A549 (cell line): Measurements from ENCODE around the gene HIVEP3. TPM values are rescaled to one million over a fixed set of nuclear protein-coding genes. Genes with fewer than 3 reads are reported as not detected.

Experiments
- ATAC-seq, 2 experiments: fragments of 200-7000 bp in 1 of 2; fragments of >200 bp in 1 of 2; cut with Nextera tagmentation in 1 of 2; cut with Tn5 transposase in 1 of 2; 3 replicates each; pipeline versions ENCODE4 v1.8.0 to v1.9.1; 2018 to 2020; ENCODE audit warnings: mild to moderate bottlenecking in 1 of 2, moderate library complexity in 1 of 2
- CTCF ChIA-PET: fragments of 300-600 bp; sonication (Branson Sonifier 250); formaldehyde crosslinking; extraction: SDS; loops from one replicate; lab custom pipeline; 2021; ENCODE audit warnings: antibody characterized with exemption, inconsistent platforms; lab: Yijun Ruan, JAX
- POLR2A ChIA-PET: fragments of 350-600 bp; formaldehyde crosslinking; extraction: SDS; loops from one replicate; lab custom pipeline; 2021; ENCODE audit warnings: antibody characterized with exemption, inconsistent platforms; lab: Yijun Ruan, JAX
- DNase-seq, 2 experiments: peaks; one replicate each; pipeline versions ENCODE4 v3.0.0 to v3.0.0-alpha.2; 2011 to 2016; ENCODE audit warnings: low read depth in 1 of 2, low spot score in 1 of 2
- FAIRE-seq: peaks from 2 replicates; lab custom pipeline; 2011; peaks lifted over from hg19 to GRCh38; lab: Jason Lieb, UNC
- H3K27ac ChIP-seq, 2 experiments: fragments of >200 bp; sonication (Bioruptor Twin); formaldehyde crosslinking; 3 replicates each; pipeline ENCODE4 v1.5.1; 2016 to 2017
- H3K4me1 ChIP-seq: fragments of >200 bp; sonication (Bioruptor Twin); formaldehyde crosslinking; 3 replicates; pipeline ENCODE4 v1.6.1; 2016
- H3K4me2 ChIP-seq: fragments of >200 bp; sonication (Bioruptor Twin); formaldehyde crosslinking; 3 replicates; pipeline ENCODE4 v1.6.1; 2016
- H3K4me3 ChIP-seq: fragments of >200 bp; sonication (Bioruptor Twin); formaldehyde crosslinking; 3 replicates; pipeline ENCODE4 v1.5.1; 2016
- H3K9me3 ChIP-seq: fragments of >200 bp; sonication (Bioruptor Twin); formaldehyde crosslinking; 3 replicates; pipeline ENCODE4 v1.6.1; 2016
- BHLHE40 ChIP-seq: IDR thresholded peaks from 2 replicates; pipeline ENCODE4 v1.6.1; 2012; ENCODE audit warnings: low read depth, low read length, inconsistent platforms
- CEBPB ChIP-seq, 2 experiments: fragments of >200 bp in 1 of 2; sonication (Bioruptor Twin) in 1 of 2; formaldehyde crosslinking in 1 of 2; IDR thresholded peaks; 2 replicates each; pipeline ENCODE4 v1.6.1; 2012 to 2016
- E2F6 ChIP-seq: IDR thresholded peaks from 2 replicates; pipeline ENCODE4 v1.6.1; 2012; ENCODE audit warnings: low read depth, borderline replicate concordance
- ELK1 ChIP-seq: fragments of 150-350 bp; IDR thresholded peaks from 2 replicates; pipeline ENCODE4 v1.6.1; 2014; ENCODE audit warnings: low read depth, mild to moderate bottlenecking, low read length
- FOSL2 ChIP-seq, 2 experiments: fragments of 450-650 bp in 1 of 2; fragments of >200 bp in 1 of 2; sonication (Bioruptor Twin) in 1 of 2; formaldehyde crosslinking; IDR thresholded peaks; 2 replicates each; pipeline versions ENCODE4 v1.5.0 to v1.6.1; 2016 to 2020; ENCODE audit warnings: mild to moderate bottlenecking in 1 of 2, moderate library complexity in 1 of 2
- HOXB13 ChIP-seq: fragments of 250-450 bp; sonication (Bioruptor Pico); IDR thresholded peaks from 2 replicates; pipeline ENCODE4 v1.5.0; 2020; ENCODE audit warnings: low read depth, mild to moderate bottlenecking, moderate library complexity
- JUN ChIP-seq, 2 experiments: fragments of >200 bp; sonication (Bioruptor Twin); formaldehyde crosslinking; IDR thresholded peaks; 2 replicates in 1 of 2; 3 replicates in 1 of 2; pipeline ENCODE4 v1.6.1; 2016 to 2017
- JUNB ChIP-seq: fragments of >200 bp; sonication (Bioruptor Twin); formaldehyde crosslinking; IDR thresholded peaks from 2 replicates; pipeline ENCODE4 v1.6.1; 2016
- KDM1A ChIP-seq: fragments of 200-600 bp; sonication (generic); IDR thresholded peaks from 2 replicates; pipeline ENCODE4 v1.6.1; 2016; ENCODE audit warnings: low read depth, mild to moderate bottlenecking
- MAFK ChIP-seq: fragments of 450-650 bp; IDR thresholded peaks from 2 replicates; pipeline ENCODE4 v1.6.1; 2014; ENCODE audit not compliant: partially characterized antibody
- RARB ChIP-seq: fragments of 250-450 bp; sonication (Bioruptor Pico); IDR thresholded peaks from 2 replicates; pipeline ENCODE4 v1.8.0; 2021; ENCODE audit warnings: mild to moderate bottlenecking, moderate library complexity
- RCOR1 ChIP-seq: fragments of 150-350 bp; IDR thresholded peaks from 2 replicates; pipeline ENCODE4 v1.6.1; 2014; ENCODE audit warnings: antibody characterized with exemption, low read length, low read depth
- RFX5 ChIP-seq: fragments of 450-650 bp; IDR thresholded peaks from 2 replicates; pipeline ENCODE4 v1.7.1; 2014; ENCODE audit warnings: antibody characterized with exemption, mild to moderate bottlenecking, moderate library complexity
- SMC3 ChIP-seq: fragments of >200 bp; sonication (Bioruptor Twin); formaldehyde crosslinking; IDR thresholded peaks from 3 replicates; pipeline ENCODE4 v1.6.1; 2018; ENCODE audit warnings: inconsistent platforms
- TFCP2L1 ChIP-seq: fragments of 250-450 bp; sonication (Bioruptor Pico); IDR thresholded peaks from 2 replicates; pipeline ENCODE4 v1.5.0; 2021; ENCODE audit warnings: mild to moderate bottlenecking
- ZC3H11A ChIP-seq: fragments of 450-650 bp; IDR thresholded peaks from 2 replicates; pipeline ENCODE4 v1.6.1; 2014; ENCODE audit warnings: antibody characterized with exemption, mild to moderate bottlenecking
- ZFP36 ChIP-seq: fragments of 450-650 bp; IDR thresholded peaks from 2 replicates; pipeline ENCODE4 v1.6.1; 2014; ENCODE audit warnings: borderline replicate concordance; ENCODE audit not compliant: partially characterized antibody
- ZNF302 ChIP-seq: fragments of 250-450 bp; sonication (Bioruptor Pico); IDR thresholded peaks from 2 replicates; pipeline ENCODE4 v1.9.0; 2021; ENCODE audit warnings: inconsistent platforms, mild to moderate bottlenecking, moderate library complexity
- WGBS: methylation state at CpG from one replicate; pipeline ENCODE4 v1.1.6; 2017; ENCODE audit errors: missing lambda C conversion rate; 5-methylcytosine and 5-hydroxymethylcytosine counted together
- polyA plus RNA-seq, 4 experiments: library from polyadenylated mRNA; depleted of rRNA in 3 of 4; stranded (reverse); fragments of >200 nt; fragmentation: RNase III in 1 of 4; extraction: RNeasy Plus Mini Kit Qiagen cat#74134 plus additional on column Dnase treatment in 1 of 4; gene quantifications; 2 replicates in 3 of 4; 3 replicates in 1 of 4; pipeline ENCODE4 v1.2.3, GENCODE V29; 2011 to 2017
- TF ChIP-seq, protein P1 (sequence below): fragments of >200 bp; sonication (Bioruptor Twin); formaldehyde crosslinking; IDR thresholded peaks from 2 replicates; pipeline ENCODE4 v1.6.1; 2016
- TF ChIP-seq, protein P2 (sequence below): fragments of >200 bp; sonication (Bioruptor Twin); formaldehyde crosslinking; IDR thresholded peaks from 3 replicates; pipeline ENCODE4 v1.6.1; 2016

The HIVEP3 gene
- polyA plus RNA-seq, 2 of the 4 experiments (the other 2 are of a cell fraction) = 1.5 to 2.0 TPM

- H3K27ac ChIP-seq = no peak overlapping the region
- DNase-seq (no peak), FAIRE-seq (no peak), ATAC-seq (no peak)
- H3K4me3 ChIP-seq = no peak overlapping the region
- H3K4me1 ChIP-seq = no peaks in the 10 kb centered on the region
- H3K4me2 ChIP-seq = no peak overlapping the region
- TF ChIP-seq E2F6 = no peak
- TF ChIP-seq, protein P1, sequence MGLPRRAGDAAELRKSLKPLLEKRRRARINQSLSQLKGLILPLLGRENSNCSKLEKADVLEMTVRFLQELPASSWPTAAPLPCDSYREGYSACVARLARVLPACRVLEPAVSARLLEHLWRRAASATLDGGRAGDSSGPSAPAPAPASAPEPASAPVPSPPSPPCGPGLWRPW = no peak
- TF ChIP-seq CEBPB (IDR thresholded peaks at IDR 0.05) = no peak
- no peak for TF ChIP-seq TFCP2L1 (CRISPR knock-in tag)
- no peaks in the 10 kb centered on the region for H3K9me3 ChIP-seq
- CTCF ChIA-PET = interaction anchor here (0.7 to 1.6 kb wide), 2 partner anchors 9 to 18 kb away, joined by 3 to 7 read pairs; no protein-coding TSS in a partner anchor
- POLR2A ChIA-PET = no interaction called here
- 43% methylated on average over 7 of the region's 7 CpGs for WGBS
These were observed 338.1 kb downstream of the HIVEP3 start for GRCh38 chr1:41580520-41581172.

DNA sequence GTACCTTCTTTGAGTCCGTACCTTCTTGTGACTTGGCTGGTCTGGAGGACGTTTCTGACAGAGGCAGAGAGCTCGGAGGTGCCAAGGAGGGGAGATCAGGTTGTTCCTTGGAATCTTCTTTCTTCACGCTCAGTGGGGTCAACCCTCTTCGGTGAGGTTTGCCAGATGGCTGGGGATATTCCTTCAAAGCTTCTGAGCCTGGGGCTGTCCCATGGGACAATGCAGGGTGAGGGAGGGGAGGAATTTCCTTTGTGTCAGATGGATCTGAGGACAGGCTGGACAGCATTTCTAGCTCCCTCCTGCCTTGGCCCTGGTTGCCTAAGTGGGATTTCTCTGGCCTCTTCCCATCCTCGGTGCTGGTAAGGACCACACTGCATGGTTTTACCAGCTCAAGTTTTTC, 338.7 kb downstream of the HIVEP3 start:
- Histone ChIP-seq H3K9me3 (no peaks in the 10 kb centered on the region), H3K27ac (no peak overlapping the region), H3K4me1 (no peaks in the 10 kb centered on the region), H3K4me3 (no peak overlapping the region), H3K4me2 (no peak overlapping the region)
- TF ChIP-seq RARB = no peak
- TF ChIP-seq KDM1A = no peak
- no peak for TF ChIP-seq RFX5
- no peak for TF ChIP-seq BHLHE40
- no peak for TF ChIP-seq ZC3H11A
- TF ChIP-seq MAFK = no peak
- TF ChIP-seq HOXB13 (CRISPR knock-in tag) = no peak
- TF ChIP-seq, protein P2, sequence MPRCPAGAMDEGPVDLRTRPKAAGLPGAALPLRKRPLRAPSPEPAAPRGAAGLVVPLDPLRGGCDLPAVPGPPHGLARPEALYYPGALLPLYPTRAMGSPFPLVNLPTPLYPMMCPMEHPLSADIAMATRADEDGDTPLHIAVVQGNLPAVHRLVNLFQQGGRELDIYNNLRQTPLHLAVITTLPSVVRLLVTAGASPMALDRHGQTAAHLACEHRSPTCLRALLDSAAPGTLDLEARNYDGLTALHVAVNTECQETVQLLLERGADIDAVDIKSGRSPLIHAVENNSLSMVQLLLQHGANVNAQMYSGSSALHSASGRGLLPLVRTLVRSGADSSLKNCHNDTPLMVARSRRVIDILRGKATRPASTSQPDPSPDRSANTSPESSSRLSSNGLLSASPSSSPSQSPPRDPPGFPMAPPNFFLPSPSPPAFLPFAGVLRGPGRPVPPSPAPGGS = no peak
- no peak for TF ChIP-seq ZNF302 (CRISPR knock-in tag)
- TF ChIP-seq FOSL2 (IDR thresholded peaks at IDR 0.05) = no peak
- no peak for TF ChIP-seq FOSL2 (CRISPR knock-in tag; IDR thresholded peaks at IDR 0.05)
- no peak for TF ChIP-seq SMC3
- TF ChIP-seq JUN (IDR thresholded peaks at IDR 0.05) = no peak
- no peak for TF ChIP-seq ZFP36
- no peak for TF ChIP-seq RCOR1
- TF ChIP-seq JUNB = no peak
- TF ChIP-seq ELK1 = no peak
- ChIA-PET CTCF (interaction anchor here (0.6 to 1.6 kb wide), 4 partner anchors 12 to 39 kb away, joined by 3 to 7 read pairs (median 3); no protein-coding TSS in a partner anchor), POLR2A (no interaction called here)
- DNase-seq (no peak), ATAC-seq (no peak), FAIRE-seq (no peak)
- 57% methylated on average over 6 of the region's 6 CpGs for WGBS
